ENCODE results near the gene PTPRU.
"Not testable (repeated sequence)": the region's sequence is repeated elsewhere in the genome, so short reads cannot be mapped to it uniquely, and the experiment has no call there.

Gene PTPRU

GRCh38 chr1:29222260-29222659, 14.1 kb upstream of the PTPRU start:
- not testable (repeated sequence) for DNase-seq (ENCODE audit: low read depth)

GRCh38 chr1:29222686-29223085, 13.6 kb upstream of the PTPRU start:
- DNase-seq (ENCODE audit: low read depth) = no peak

GRCh38 chr1:29223521-29223920, 12.8 kb upstream of the PTPRU start:
- no peak for DNase-seq (ENCODE audit: low read depth)

GRCh38 chr1:29224356-29224837, 11.9 kb upstream of the PTPRU start:
- no peak for DNase-seq (ENCODE audit: low read depth)

GRCh38 chr1:29225361-29225760, 11.0 kb upstream of the PTPRU start:
- DNase-seq (ENCODE audit: low read depth) = no peak

GRCh38 chr1:29227511-29227910, 8.8 kb upstream of the PTPRU start:
- DNase-seq (ENCODE audit: low read depth) = no peak

GRCh38 chr1:29230204-29230552, 6.1 kb upstream of the PTPRU start:
- DNase-seq (ENCODE audit: low read depth) = no peak

GRCh38 chr1:29230553-29231378, 5.6 kb upstream of the PTPRU start, which contains the start of gene MECR:
Gene MECR (minus strand): TSS chr1:29230934. CDS start chr1:29230906, 28 bp downstream.
- peak; percentile 77 for DNase-seq (ENCODE audit: low read depth)

- no peak for DNase-seq (ENCODE audit: low read depth)
These were observed 3.9 kb upstream of the PTPRU start for GRCh38 chr1:29232387-29232786.

GRCh38 chr1:29233693-29234092, 2.6 kb upstream of the PTPRU start:
- DNase-seq (ENCODE audit: low read depth) = no peak

- no peak for DNase-seq (ENCODE audit: low read depth)
These were observed 1.9 kb upstream of the PTPRU start for GRCh38 chr1:29234471-29234870.

GRCh38 chr1:29234881-29235280, 1.4 kb upstream of the PTPRU start:
- DNase-seq (ENCODE audit: low read depth) = not testable (repeated sequence)

- DNase-seq (ENCODE audit: low read depth) = no peak
These were observed 398 bp downstream of the PTPRU start for GRCh38 chr1:29236712-29237128.

GRCh38 chr1:29237129-29237821, 953 bp downstream of the PTPRU start:
- no peak for DNase-seq (ENCODE audit: low read depth)

- DNase-seq (ENCODE audit: low read depth) = no peak
These were observed 1.7 kb downstream of the PTPRU start for GRCh38 chr1:29237852-29238619.

GRCh38 chr1:29238620-29239002, 2.3 kb downstream of the PTPRU start:
- no peak for DNase-seq (ENCODE audit: low read depth)

GRCh38 chr1:29239142-29239541, 2.8 kb downstream of the PTPRU start:
- DNase-seq (ENCODE audit: low read depth) = no peak

- no peak for DNase-seq (ENCODE audit: low read depth)
These were observed 4.1 kb downstream of the PTPRU start for GRCh38 chr1:29240400-29240837.

- no peak for DNase-seq (ENCODE audit: low read depth)
These were observed 4.7 kb downstream of the PTPRU start for GRCh38 chr1:29240986-29241385.

GRCh38 chr1:29243023-29243870, 6.9 kb downstream of the PTPRU start:
- DNase-seq (ENCODE audit: low read depth) = no peak

GRCh38 chr1:29243871-29244200, 7.5 kb downstream of the PTPRU start:
- no peak for DNase-seq (ENCODE audit: low read depth)

GRCh38 chr1:29245261-29245660, 8.9 kb downstream of the PTPRU start:
- no peak for DNase-seq (ENCODE audit: low read depth)
